G401 (cell line): ENCODE measurements around the gene UBE2S. TPM values are rescaled to one million over a fixed set of nuclear protein-coding genes. Genes with fewer than 3 reads are reported as not detected.

ENCODE experiments used
- DNase-seq: peaks from one replicate; pipeline ENCODE4 v3.0.0-alpha.2; 2015; ENCODE audit warnings: low spot score
- in situ Hi-C: cut with HindIII; loops from 2 replicates; pipeline ENCODE4 v1.10.0; 2016; ENCODE audit warnings: low sequenced_read_pairs, mixed read lengths
- total RNA-seq: library from RNA; depleted of rRNA; stranded (reverse); fragments of >200 nt; shearing (Covaris generic); gene quantifications from 2 replicates; pipeline ENCODE4 v1.2.3, GENCODE V29; 2014; rRNA removed

The UBE2S gene
- total RNA-seq, 1 experiment from 2014 or later, result 329 TPM

- in situ Hi-C loops, result no loop called here
- no peak for DNase-seq
Measured at GRCh38 chr19:55353356-55353802, 54.2 kb downstream of the UBE2S start.

GRCh38 chr19:55352549-55353145 is 54.9 kb downstream of the UBE2S start:
- DNase-seq, result no peak
- in situ Hi-C loops, result no loop called here

- DNase-seq, result no peak
- in situ Hi-C loops, result no loop called here
Measured at GRCh38 chr19:55352040-55352439, 55.5 kb downstream of the UBE2S start.

- in situ Hi-C loops, result no loop called here
- DNase-seq, result no peak
Measured at GRCh38 chr19:55350620-55351315, 56.8 kb downstream of the UBE2S start.

Other genes with a start within 250 kb of the UBE2S start
- gene DNAAF3, start 241.2 kb downstream of the UBE2S start, total RNA-seq, result 25.2 and 37.7 TPM in 2 replicates
- 0.85 and 1.2 TPM in 2 replicates for gene SYT5, start 227.5 kb downstream of the UBE2S start, total RNA-seq
- gene PTPRH, start 198.3 kb downstream of the UBE2S start, total RNA-seq, result 5.2 and 20.7 TPM in 2 replicates
- 0.62 and 1.5 TPM in 2 replicates for gene TMEM86B, start 179.0 kb downstream of the UBE2S start, total RNA-seq
- gene PPP6R1, start 148.8 kb downstream of the UBE2S start, total RNA-seq, result 104 and 109 TPM in 2 replicates
- gene HSPBP1, start 127.7 kb downstream of the UBE2S start, total RNA-seq, result 74.4 and 89.1 TPM in 2 replicates
- gene BRSK1, start 123.8 kb downstream of the UBE2S start, total RNA-seq, result 8.9 and 18.3 TPM in 2 replicates
- gene TMEM150B, start 82.4 kb downstream of the UBE2S start, total RNA-seq, result 1.9 TPM in 1 of 2 replicates, not detected in the other
- 17.7 and 20.8 TPM in 2 replicates for gene KMT5C, start 67.9 kb downstream of the UBE2S start, total RNA-seq
- gene COX6B2, start 53.1 kb downstream of the UBE2S start, total RNA-seq, result 5.8 TPM in 2 replicates
- not detected in 2 replicates for gene GARIN5B, start 44.5 kb downstream of the UBE2S start, total RNA-seq
- 6.5 and 8.4 TPM in 2 replicates for gene IL11, start 37.3 kb downstream of the UBE2S start, total RNA-seq
- gene TMEM190, start 31.0 kb downstream of the UBE2S start, total RNA-seq, result 4.0 and 14.0 TPM in 2 replicates
- 0.55 TPM in 1 of 2 replicates, not detected in the other for gene TMEM238, start 23.5 kb downstream of the UBE2S start, total RNA-seq
- 236 and 319 TPM in 2 replicates for gene RPL28, start 21.9 kb downstream of the UBE2S start, total RNA-seq
- gene SHISA7, start 35.5 kb upstream of the UBE2S start, total RNA-seq, result not detected in 2 replicates
- gene ISOC2, start 53.9 kb upstream of the UBE2S start, total RNA-seq, result 186 and 197 TPM in 2 replicates
- not detected in 2 replicates for gene C19orf85, start 57.0 kb upstream of the UBE2S start, total RNA-seq
- gene ZNF628, start 68.8 kb upstream of the UBE2S start, total RNA-seq, result 13.3 and 27.6 TPM in 2 replicates
- gene NAT14, start 77.4 kb upstream of the UBE2S start, total RNA-seq, result 143 and 157 TPM in 2 replicates
- 2.5 and 9.4 TPM in 2 replicates for gene SSC5D, start 80.6 kb upstream of the UBE2S start, total RNA-seq
- gene SBK2, start 129.3 kb upstream of the UBE2S start, total RNA-seq, result 1.9 and 3.6 TPM in 2 replicates
- 0.31 and 0.37 TPM in 2 replicates for gene SBK3, start 137.8 kb upstream of the UBE2S start, total RNA-seq
- gene ZNF579, start 173.1 kb upstream of the UBE2S start, total RNA-seq, result 10.0 and 16.2 TPM in 2 replicates
- gene FIZ1, start 191.7 kb upstream of the UBE2S start, total RNA-seq, result 5.2 and 7.7 TPM in 2 replicates
- 8.4 and 19.8 TPM in 2 replicates for gene ZNF524, start 192.5 kb upstream of the UBE2S start, total RNA-seq
- gene ZNF865, start 197.9 kb upstream of the UBE2S start, total RNA-seq, result 1.6 and 1.7 TPM in 2 replicates
- gene ZNF784, start 216.8 kb upstream of the UBE2S start, total RNA-seq, result 6.8 and 21.0 TPM in 2 replicates
- gene ZNF580, start 233.2 kb upstream of the UBE2S start, total RNA-seq, result 5.1 and 17.4 TPM in 2 replicates
- 31.0 and 53.7 TPM in 2 replicates for gene ZNF581, start 235.9 kb upstream of the UBE2S start, total RNA-seq
- 24.9 and 29.0 TPM in 2 replicates for gene CCDC106, start 240.4 kb upstream of the UBE2S start, total RNA-seq
- gene U2AF2, start 247.2 kb upstream of the UBE2S start, total RNA-seq, result 239 and 262 TPM in 2 replicates